GM23248 (cell line): ENCODE data around the gene EML4. TPM values are rescaled to one million over a fixed set of nuclear protein-coding genes. Genes with fewer than 3 reads are reported as not detected.

Experiments used
- DNase-seq: peaks from one replicate; pipeline ENCODE4 v3.0.0-alpha.2; 2015
- H2AFZ ChIP-seq: fragments of 200-600 bp; sonication (generic); 2 replicates; pipeline ENCODE4 v1.6.1; 2016; ENCODE audit warnings: antibody characterized with exemption
- H3F3A ChIP-seq: fragments of 200-600 bp; sonication (generic); 2 replicates; pipeline ENCODE4 v1.6.1; 2016; ENCODE audit warnings: mild to moderate bottlenecking, antibody characterized with exemption, mixed run types; ENCODE audit not compliant: insufficient read depth
- H3K27ac ChIP-seq: fragments of 200-600 bp; sonication (generic); 2 replicates; pipeline ENCODE4 v1.5.1; 2016; ENCODE audit warnings: mild to moderate bottlenecking
- H3K27me3 ChIP-seq: fragments of 200-600 bp; sonication (generic); replicated peaks from 2 replicates; pipeline ENCODE4 v1.6.1; 2016; ENCODE audit warnings: mild to moderate bottlenecking; ENCODE audit not compliant: insufficient read depth
- H3K36me3 ChIP-seq: fragments of 200-600 bp; sonication (generic); 2 replicates; pipeline ENCODE4 v1.6.1; 2016; ENCODE audit warnings: low read depth, mild to moderate bottlenecking
- H3K4me1 ChIP-seq: fragments of 200-600 bp; sonication (generic); 2 replicates; pipeline ENCODE4 v1.6.1; 2016; ENCODE audit warnings: mild to moderate bottlenecking; ENCODE audit not compliant: insufficient read depth
- H3K4me2 ChIP-seq: fragments of 200-600 bp; sonication (generic); one replicate; pipeline ENCODE4 v1.6.1; 2016; ENCODE audit warnings: mild to moderate bottlenecking; ENCODE audit not compliant: unreplicated experiment
- H3K4me3 ChIP-seq: fragments of 200-600 bp; sonication (generic); 2 replicates; pipeline ENCODE4 v1.5.1; 2016; ENCODE audit warnings: mild to moderate bottlenecking
- H3K79me2 ChIP-seq: fragments of 200-600 bp; sonication (generic); 2 replicates; pipeline ENCODE4 v1.6.1; 2016; ENCODE audit warnings: mild to moderate bottlenecking; ENCODE audit not compliant: insufficient read depth
- H3K9ac ChIP-seq: fragments of 200-600 bp; sonication (generic); 2 replicates; pipeline ENCODE4 v1.6.1; 2016; ENCODE audit warnings: mild to moderate bottlenecking
- H3K9me2 ChIP-seq: fragments of 200-600 bp; sonication (generic); 2 replicates; pipeline ENCODE4 v1.6.1; 2016; ENCODE audit warnings: mixed run types, mild to moderate bottlenecking, moderate library complexity; ENCODE audit not compliant: insufficient read depth
- H3K9me3 ChIP-seq: fragments of 200-600 bp; sonication (generic); one replicate; pipeline ENCODE4 v1.6.1; 2017; ENCODE audit warnings: low read depth
- H4K20me1 ChIP-seq: fragments of 200-600 bp; sonication (generic); 2 replicates; pipeline ENCODE4 v1.6.0; 2016; ENCODE audit not compliant: insufficient read depth
- EZH2 ChIP-seq: fragments of 200-600 bp; sonication (generic); IDR thresholded peaks from 2 replicates; pipeline ENCODE4 v1.6.1; 2018; ENCODE audit warnings: antibody characterized with exemption, mild to moderate bottlenecking; ENCODE audit not compliant: insufficient read depth, poor library complexity, severe bottlenecking
- EZH2phosphoT487 ChIP-seq: fragments of 200-600 bp; sonication (generic); IDR thresholded peaks from 2 replicates; pipeline ENCODE4 v1.6.1; 2018; ENCODE audit warnings: antibody characterized with exemption, moderate library complexity, mild to moderate bottlenecking, low read depth; ENCODE audit not compliant: insufficient read depth
- WGBS, 2 experiments: methylation state at CpG; one replicate each; pipeline ENCODE4 v1.1.6; 2015 to 2017; ENCODE audit warnings: low lambda C conversion rate in 2 of 2, low coverage in 1 of 2; ENCODE audit errors: missing lambda C conversion rate in 2 of 2; 5-methylcytosine and 5-hydroxymethylcytosine counted together
- in situ Hi-C: fragments of 300-500 bp; cut with MboI; formaldehyde crosslinking; loops from 2 replicates; pipeline ENCODE4 v1.15.0; 2020
- polyA plus RNA-seq: library from polyadenylated mRNA; unstranded; fragments of >200 nt; fragmentation: Nextera tagmentation; extraction: Ambion mirVana; gene quantifications from 2 replicates; pipeline ENCODE4 v1.2.1, GENCODE V29; 2016
- total RNA-seq: library from RNA; depleted of rRNA; stranded (reverse); fragments of >200 nt; shearing (Covaris generic); gene quantifications from 2 replicates; pipeline ENCODE4 v1.2.3, GENCODE V29; 2014; rRNA removed

The EML4 gene, protein sequence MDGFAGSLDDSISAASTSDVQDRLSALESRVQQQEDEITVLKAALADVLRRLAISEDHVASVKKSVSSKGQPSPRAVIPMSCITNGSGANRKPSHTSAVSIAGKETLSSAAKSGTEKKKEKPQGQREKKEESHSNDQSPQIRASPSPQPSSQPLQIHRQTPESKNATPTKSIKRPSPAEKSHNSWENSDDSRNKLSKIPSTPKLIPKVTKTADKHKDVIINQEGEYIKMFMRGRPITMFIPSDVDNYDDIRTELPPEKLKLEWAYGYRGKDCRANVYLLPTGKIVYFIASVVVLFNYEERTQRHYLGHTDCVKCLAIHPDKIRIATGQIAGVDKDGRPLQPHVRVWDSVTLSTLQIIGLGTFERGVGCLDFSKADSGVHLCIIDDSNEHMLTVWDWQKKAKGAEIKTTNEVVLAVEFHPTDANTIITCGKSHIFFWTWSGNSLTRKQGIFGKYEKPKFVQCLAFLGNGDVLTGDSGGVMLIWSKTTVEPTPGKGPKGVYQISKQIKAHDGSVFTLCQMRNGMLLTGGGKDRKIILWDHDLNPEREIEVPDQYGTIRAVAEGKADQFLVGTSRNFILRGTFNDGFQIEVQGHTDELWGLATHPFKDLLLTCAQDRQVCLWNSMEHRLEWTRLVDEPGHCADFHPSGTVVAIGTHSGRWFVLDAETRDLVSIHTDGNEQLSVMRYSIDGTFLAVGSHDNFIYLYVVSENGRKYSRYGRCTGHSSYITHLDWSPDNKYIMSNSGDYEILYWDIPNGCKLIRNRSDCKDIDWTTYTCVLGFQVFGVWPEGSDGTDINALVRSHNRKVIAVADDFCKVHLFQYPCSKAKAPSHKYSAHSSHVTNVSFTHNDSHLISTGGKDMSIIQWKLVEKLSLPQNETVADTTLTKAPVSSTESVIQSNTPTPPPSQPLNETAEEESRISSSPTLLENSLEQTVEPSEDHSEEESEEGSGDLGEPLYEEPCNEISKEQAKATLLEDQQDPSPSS
- total RNA-seq (19.3 and 21.8 TPM in 2 replicates), polyA plus RNA-seq (21.0 and 21.7 TPM in 2 replicates)

DNA sequence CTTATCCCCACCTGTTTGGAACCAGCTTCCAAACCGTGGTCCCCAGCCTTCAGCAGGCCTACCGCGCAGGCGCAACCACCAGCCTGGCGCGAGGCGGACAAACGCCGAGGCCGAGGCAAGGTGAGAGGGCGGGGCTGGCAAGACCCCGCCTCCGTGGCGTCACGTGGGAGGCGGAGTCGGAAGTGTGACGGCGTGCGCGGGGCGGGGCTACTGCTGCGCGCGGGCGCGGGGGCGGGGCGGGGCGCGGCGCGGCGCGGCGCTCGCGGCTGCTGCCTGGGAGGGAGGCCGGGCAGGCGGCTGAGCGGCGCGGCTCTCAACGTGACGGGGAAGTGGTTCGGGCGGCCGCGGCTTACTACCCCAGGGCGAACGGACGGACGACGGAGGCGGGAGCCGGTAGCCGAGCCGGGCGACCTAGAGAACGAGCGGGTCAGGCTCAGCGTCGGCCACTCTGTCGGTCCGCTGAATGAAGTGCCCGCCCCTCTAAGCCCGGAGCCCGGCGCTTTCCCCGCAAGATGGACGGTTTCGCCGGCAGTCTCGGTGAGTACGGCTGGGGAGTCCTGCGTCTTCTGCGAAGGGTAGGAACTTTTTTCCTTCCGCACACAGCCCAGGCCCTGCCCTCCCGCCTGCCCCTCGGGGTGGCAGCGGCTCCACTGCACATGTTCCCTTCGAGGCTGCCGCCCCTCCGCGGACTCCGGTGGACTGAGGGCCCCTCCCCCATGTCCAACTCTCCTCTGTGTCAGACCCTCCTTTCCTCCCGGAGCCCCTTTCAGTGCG lies at the start of gene EML4:
TSS of gene EML4 (plus strand) at position 254 of the 774 bp plus-strand sequence. CDS start at position 513, 259 bp downstream.
- peak within 1 kb of the TSS; percentile 94 for H2AFZ ChIP-seq
- WGBS, 2 experiments: 1% methylated on average over 60 to 61 of the region's 88 CpGs
- H3K27ac ChIP-seq: peak within 1 kb of the TSS; percentile 45; the same call in 1 of the 2 replicates
- peak within 1 kb of the TSS; percentile 88 for H3K4me2 ChIP-seq
- no peaks in the 10 kb centered on the region for H3K27me3 ChIP-seq
- H3K9me3 ChIP-seq: no peaks in the 10 kb centered on the region
- peaks cover 15% of the 10 kb centered on the region; the same call in 1 of the 2 replicates for H3F3A ChIP-seq
- peak; percentile 97 for DNase-seq
- in situ Hi-C loops: no loop called here
- H3K9ac ChIP-seq: peak within 1 kb of the TSS; percentile 77
- H3K4me3 ChIP-seq: peak within 1 kb of the TSS; percentile 86
- H3K79me2 ChIP-seq: peaks cover 46% of the 10 kb centered on the region
- no peak for TF ChIP-seq EZH2phosphoT487
- TF ChIP-seq EZH2: no peak
- H3K9me2 ChIP-seq: no peaks in the 10 kb centered on the region
- H4K20me1 ChIP-seq: 0 out of 2 replicates have a peak, but pooled peaks cover 3% of the 10 kb centered on the region
- peaks cover 13% of the 10 kb centered on the region for H3K4me1 ChIP-seq
- no peaks in the 10 kb centered on the region for H3K36me3 ChIP-seq

DNA sequence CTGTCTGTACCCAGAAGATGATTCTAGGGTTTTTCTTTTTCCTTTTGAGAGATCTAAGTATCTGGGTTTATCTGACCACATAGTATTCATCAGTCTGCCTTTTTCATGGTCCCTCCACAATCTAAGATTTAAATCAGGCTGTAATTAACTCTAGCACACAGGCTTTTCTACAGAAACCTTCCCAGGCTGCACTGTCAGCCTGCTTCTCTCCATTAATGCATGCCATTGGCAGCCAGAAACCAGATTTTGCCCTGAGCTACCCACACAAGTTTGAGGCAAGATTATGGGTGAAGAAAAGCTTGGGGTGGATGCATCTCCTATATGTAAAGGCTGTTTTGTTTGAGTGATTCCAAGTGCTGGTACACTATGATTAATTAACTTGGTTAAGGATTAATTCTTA lies 45.7 kb upstream of the EML4 start:
- peaks cover 19% of the 10 kb centered on the region for H3K4me1 ChIP-seq
- H3K79me2 ChIP-seq: no peaks in the 10 kb centered on the region
- no peak overlapping the region for H3K4me3 ChIP-seq
- no peak overlapping the region for H2AFZ ChIP-seq
- H3K9me2 ChIP-seq: no peaks in the 10 kb centered on the region
- no peak overlapping the region for H3K27ac ChIP-seq
- H3K27me3 ChIP-seq: no peaks in the 10 kb centered on the region
- peaks cover 14% of the 10 kb centered on the region for H3F3A ChIP-seq
- in situ Hi-C loops: no loop called here
- no peak for TF ChIP-seq EZH2
- H3K9ac ChIP-seq: no peak overlapping the region
- H3K36me3 ChIP-seq: no peaks in the 10 kb centered on the region
- no peaks in the 10 kb centered on the region for H4K20me1 ChIP-seq
- no peaks in the 10 kb centered on the region for H3K9me3 ChIP-seq
- DNase-seq: no peak
- H3K4me2 ChIP-seq: no peak overlapping the region

DNA sequence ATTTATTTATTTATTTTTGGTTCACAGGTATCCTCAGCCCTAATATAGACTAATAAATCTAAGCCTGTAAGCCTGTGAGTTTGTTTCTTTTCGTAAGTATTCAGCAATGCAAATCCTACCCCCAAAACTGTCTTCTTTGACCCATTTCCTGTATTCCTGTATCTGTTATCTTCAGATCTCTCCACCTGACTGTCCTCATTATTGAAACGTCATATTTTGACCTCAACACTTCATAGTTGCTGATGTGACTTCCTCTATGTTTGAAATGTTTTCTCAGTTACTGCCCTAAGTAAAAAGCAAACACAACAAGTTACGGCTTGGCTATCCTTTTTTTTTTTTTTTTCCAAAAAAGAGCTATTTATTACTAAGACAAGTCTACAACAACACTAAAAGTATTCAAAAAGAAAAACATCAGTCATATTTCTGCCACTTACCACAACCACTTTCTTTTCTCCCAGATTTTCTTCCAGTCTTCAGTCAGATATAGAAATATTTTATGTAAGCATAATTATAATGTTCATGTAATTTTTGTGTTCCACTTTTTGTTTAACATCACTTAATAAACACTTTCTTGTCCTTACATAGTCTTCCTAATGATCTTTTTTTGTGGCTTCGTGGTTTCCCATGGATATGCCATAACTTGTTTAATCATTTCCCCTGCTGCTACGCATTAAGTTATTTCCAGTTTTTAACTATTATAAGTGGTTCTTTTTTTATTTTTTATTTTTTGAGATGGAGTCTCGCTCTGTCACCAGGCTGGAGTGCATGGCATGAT lies 45.0 kb upstream of the EML4 start:
- Histone ChIP-seq H3K79me2 (no peaks in the 10 kb centered on the region), H3K9me3 (no peaks in the 10 kb centered on the region), H3K27me3 (no peaks in the 10 kb centered on the region), H3F3A (peaks cover 15% of the 10 kb centered on the region), H3K4me1 (peaks cover 22% of the 10 kb centered on the region), H2AFZ (no peak overlapping the region), H3K9ac (no peak overlapping the region), H3K27ac (no peak overlapping the region), H3K4me3 (no peak overlapping the region), H3K36me3 (no peaks in the 10 kb centered on the region), H3K9me2 (no peaks in the 10 kb centered on the region), H4K20me1 (no peaks in the 10 kb centered on the region), H3K4me2 (no peak overlapping the region)
- WGBS, 2 experiments: 89 to 91% methylated on average over 6 of the region's 6 CpGs
- in situ Hi-C loops: no loop called here
- DNase-seq: no peak
- TF ChIP-seq EZH2 (no peak), EZH2phosphoT487 (no peak)
